Measurements from ENCODE around the gene PTGER1.

PTGER1 gene

DNA sequence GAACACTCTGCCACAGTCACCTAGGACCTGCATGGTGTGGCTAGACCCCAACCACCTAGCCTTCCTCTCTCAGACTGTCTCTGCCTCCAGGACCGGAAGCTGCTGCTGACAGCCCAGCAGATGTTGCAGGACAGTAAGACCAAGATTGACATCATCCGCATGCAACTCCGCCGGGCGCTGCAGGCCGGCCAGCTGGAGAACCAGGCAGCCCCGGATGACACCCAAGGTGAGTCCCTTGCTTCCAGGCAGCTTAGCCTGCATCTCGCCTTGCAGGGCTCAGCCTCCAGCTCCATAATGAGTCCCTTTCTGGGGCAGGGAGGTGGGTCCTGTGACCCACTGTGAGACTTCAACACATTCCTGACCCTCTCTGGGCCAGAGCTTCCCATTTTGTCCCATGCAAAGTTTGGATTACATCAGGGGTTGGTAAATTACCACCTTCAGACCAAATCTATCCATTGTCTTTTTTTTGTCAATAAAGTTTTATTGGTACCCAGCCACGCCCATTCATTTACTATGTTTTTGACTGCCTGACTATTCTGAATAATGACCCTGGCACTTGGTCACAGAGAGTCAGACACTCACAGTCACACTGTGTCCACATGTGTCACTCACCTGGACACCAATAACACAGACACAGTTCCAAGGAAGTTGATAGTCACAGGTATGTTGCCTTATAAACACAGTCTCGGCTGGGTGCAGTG, 28.7 kb downstream of the PTGER1 start:
- H3K4me3 ChIP-seq (ENCODE audit: low read length): no peak overlapping the region
- TF ChIP-seq CTCF (IDR thresholded peaks at IDR 0.05; ENCODE audit: insufficient read depth, low read depth, low read length, missing control alignments): no peak
- no peak for DNase-seq (ENCODE audit: low read depth)

DNA sequence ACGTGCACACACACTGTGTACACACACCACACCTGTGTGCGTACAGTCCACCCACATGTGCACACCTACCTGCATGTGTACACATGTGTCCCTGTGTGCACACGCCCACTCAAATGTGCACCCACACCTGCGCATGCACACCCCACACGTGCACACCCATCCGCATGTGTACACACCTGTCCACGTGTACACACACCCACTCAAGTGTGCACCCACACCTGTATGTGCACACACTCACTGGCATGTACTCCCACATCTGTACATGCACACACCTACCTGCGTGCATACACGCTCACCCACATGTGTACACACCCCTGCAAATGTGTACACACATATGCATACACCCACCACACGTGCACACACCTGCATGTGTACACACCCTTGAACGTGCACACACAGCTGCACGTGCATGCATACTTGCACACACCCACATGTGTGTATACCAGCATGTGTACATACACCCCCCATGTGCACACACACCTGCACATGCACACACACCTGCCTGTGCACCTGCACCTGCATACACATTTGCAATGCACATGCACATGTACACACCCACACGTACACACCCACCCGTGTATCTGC, 31.4 kb downstream of the PTGER1 start:
- no peak for DNase-seq (ENCODE audit: low read depth)
- H3K4me3 ChIP-seq (ENCODE audit: low read length): no peak overlapping the region
- TF ChIP-seq CTCF (IDR thresholded peaks at IDR 0.05; ENCODE audit: insufficient read depth, low read depth, low read length, missing control alignments): no peak

DNA sequence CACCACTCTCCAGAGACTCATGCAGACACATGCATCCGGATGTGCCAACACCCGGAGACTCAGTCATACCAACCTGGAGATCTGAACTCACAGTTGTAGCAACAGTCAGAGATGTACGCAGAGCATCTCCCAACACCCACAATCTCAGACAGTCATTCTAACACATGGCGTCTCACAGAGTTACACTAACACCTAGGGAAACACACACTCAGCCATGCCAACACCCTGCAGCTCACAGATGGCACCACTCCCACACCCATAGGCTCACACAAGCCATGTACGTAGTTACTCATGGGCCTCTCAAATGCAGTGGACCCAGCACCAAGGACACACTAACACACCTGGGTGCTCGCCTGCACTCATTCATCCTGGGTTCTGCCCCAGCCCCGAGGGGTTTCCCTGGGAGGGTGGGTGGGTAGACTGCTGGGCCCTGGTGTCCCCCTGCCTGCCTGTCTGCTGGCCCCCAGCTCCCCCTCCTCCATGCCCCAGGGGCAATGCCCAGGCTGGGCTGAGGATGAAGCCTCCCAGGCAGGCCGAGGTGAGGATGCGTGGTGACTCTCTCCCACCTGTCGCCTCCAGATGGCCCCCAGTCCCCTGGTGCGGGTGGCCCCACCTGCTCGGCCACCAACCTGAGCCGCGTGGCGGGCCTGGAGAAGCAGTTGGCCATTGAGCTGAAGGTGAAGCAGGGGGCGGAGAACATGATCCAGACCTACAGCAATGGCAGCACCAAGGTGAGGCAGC, 32.1 kb downstream of the PTGER1 start:
- TF ChIP-seq CTCF (IDR thresholded peaks at IDR 0.05; ENCODE audit: insufficient read depth, low read depth, low read length, missing control alignments): no peak
- H3K4me3 ChIP-seq (ENCODE audit: low read length): no peak overlapping the region
- no peak for DNase-seq (ENCODE audit: low read depth)

GRCh38 chr19:14441041-14441938, 33.9 kb downstream of the PTGER1 start:
- H3K4me3 ChIP-seq (ENCODE audit: low read length): no peak overlapping the region
- DNase-seq (ENCODE audit: low read depth): no peak
- no peak for TF ChIP-seq CTCF (IDR thresholded peaks at IDR 0.05; ENCODE audit: insufficient read depth, low read depth, low read length, missing control alignments)

- no peak for DNase-seq (ENCODE audit: low read depth)
- H3K4me3 ChIP-seq (ENCODE audit: low read length): no peak overlapping the region
- TF ChIP-seq CTCF (IDR thresholded peaks at IDR 0.05; ENCODE audit: insufficient read depth, low read depth, low read length, missing control alignments): no peak
Observed at GRCh38 chr19:14440049-14440448, 35.1 kb downstream of the PTGER1 start.

GRCh38 chr19:14439014-14439413, 36.1 kb downstream of the PTGER1 start:
- no peak overlapping the region for H3K4me3 ChIP-seq (ENCODE audit: low read length)
- no peak for TF ChIP-seq CTCF (IDR thresholded peaks at IDR 0.05; ENCODE audit: insufficient read depth, low read depth, low read length, missing control alignments)
- DNase-seq (ENCODE audit: low read depth): no peak

All from epithelial cell of esophagus (primary cell).